ENCODE results near the gene SYNE1.

SYNE1 gene

GRCh38 chr6:152314483-152314832 is 322.7 kb downstream of the SYNE1 start:
- DNase-seq (ENCODE audit: low read depth in 2 of 2), result no peak

- no peak for DNase-seq (ENCODE audit: low read depth in 2 of 2)
These were observed 323.4 kb downstream of the SYNE1 start for GRCh38 chr6:152313542-152314482.

GRCh38 chr6:152312434-152312833 is 324.7 kb downstream of the SYNE1 start:
- DNase-seq (ENCODE audit: low read depth in 2 of 2), result no peak

GRCh38 chr6:152310371-152310954 is 326.7 kb downstream of the SYNE1 start:
- DNase-seq (ENCODE audit: low read depth in 2 of 2), result no peak

- peak; percentile 28 to 33 for DNase-seq (ENCODE audit: low read depth in 2 of 2)
These were observed 327.5 kb downstream of the SYNE1 start for GRCh38 chr6:152309648-152310047.

- no peak for DNase-seq (ENCODE audit: low read depth in 2 of 2)
These were observed 328.2 kb downstream of the SYNE1 start for GRCh38 chr6:152309006-152309405.

- DNase-seq (ENCODE audit: low read depth in 2 of 2), result no peak
These were observed 328.9 kb downstream of the SYNE1 start for GRCh38 chr6:152308306-152308705.

GRCh38 chr6:152305672-152306071 is 331.5 kb downstream of the SYNE1 start:
- DNase-seq (ENCODE audit: low read depth in 2 of 2), result no peak

GRCh38 chr6:152301765-152302568 is 335.2 kb downstream of the SYNE1 start:
- DNase-seq (ENCODE audit: low read depth in 2 of 2), result peak; percentile 73 to 82

GRCh38 chr6:152301021-152301764 is 336.0 kb downstream of the SYNE1 start:
- no peak for DNase-seq (ENCODE audit: low read depth in 2 of 2)

GRCh38 chr6:152300517-152300916 is 336.6 kb downstream of the SYNE1 start:
- no peak for DNase-seq (ENCODE audit: low read depth in 2 of 2)

- DNase-seq (ENCODE audit: low read depth in 2 of 2), result no peak
These were observed 338.1 kb downstream of the SYNE1 start for GRCh38 chr6:152298848-152299735.

- no peak for DNase-seq (ENCODE audit: low read depth in 2 of 2)
These were observed 339.0 kb downstream of the SYNE1 start for GRCh38 chr6:152298055-152298647.

GRCh38 chr6:152296648-152297376 is 340.4 kb downstream of the SYNE1 start:
- DNase-seq (ENCODE audit: low read depth in 2 of 2), result no peak

- DNase-seq (ENCODE audit: low read depth in 2 of 2), result no peak
These were observed 341.2 kb downstream of the SYNE1 start for GRCh38 chr6:152295920-152296319.

- no peak for DNase-seq (ENCODE audit: low read depth in 2 of 2)
These were observed 341.8 kb downstream of the SYNE1 start for GRCh38 chr6:152295346-152295745.

GRCh38 chr6:152293404-152293803 is 343.8 kb downstream of the SYNE1 start:
- no peak for DNase-seq (ENCODE audit: low read depth in 2 of 2)

- DNase-seq (ENCODE audit: low read depth in 2 of 2), result no peak
These were observed 344.6 kb downstream of the SYNE1 start for GRCh38 chr6:152292555-152292954.

- no peak for DNase-seq (ENCODE audit: low read depth in 2 of 2)
These were observed 346.5 kb downstream of the SYNE1 start for GRCh38 chr6:152290693-152291092.

Data from activated CD4-positive, alpha-beta T cell treated with anti-CD3 and anti-CD28 coated beads for 24 hours (primary cell).